HG03139 (cell line): ENCODE measurements around the gene AJM1.
A peak's percentile ranks its signal among the peaks of the same experiment; 100 is the strongest.
"Not testable (repeated sequence)": the region's sequence is repeated elsewhere in the genome, so short reads cannot be mapped to it uniquely, and the experiment has no call there.

Experiments
- ATAC-seq: cut with Tn5 transposase; IDR thresholded peaks from one replicate; pipeline ENCODE4 v1.9.1; 2021; ENCODE audit not compliant: unreplicated experiment

AJM1 gene

DNA sequence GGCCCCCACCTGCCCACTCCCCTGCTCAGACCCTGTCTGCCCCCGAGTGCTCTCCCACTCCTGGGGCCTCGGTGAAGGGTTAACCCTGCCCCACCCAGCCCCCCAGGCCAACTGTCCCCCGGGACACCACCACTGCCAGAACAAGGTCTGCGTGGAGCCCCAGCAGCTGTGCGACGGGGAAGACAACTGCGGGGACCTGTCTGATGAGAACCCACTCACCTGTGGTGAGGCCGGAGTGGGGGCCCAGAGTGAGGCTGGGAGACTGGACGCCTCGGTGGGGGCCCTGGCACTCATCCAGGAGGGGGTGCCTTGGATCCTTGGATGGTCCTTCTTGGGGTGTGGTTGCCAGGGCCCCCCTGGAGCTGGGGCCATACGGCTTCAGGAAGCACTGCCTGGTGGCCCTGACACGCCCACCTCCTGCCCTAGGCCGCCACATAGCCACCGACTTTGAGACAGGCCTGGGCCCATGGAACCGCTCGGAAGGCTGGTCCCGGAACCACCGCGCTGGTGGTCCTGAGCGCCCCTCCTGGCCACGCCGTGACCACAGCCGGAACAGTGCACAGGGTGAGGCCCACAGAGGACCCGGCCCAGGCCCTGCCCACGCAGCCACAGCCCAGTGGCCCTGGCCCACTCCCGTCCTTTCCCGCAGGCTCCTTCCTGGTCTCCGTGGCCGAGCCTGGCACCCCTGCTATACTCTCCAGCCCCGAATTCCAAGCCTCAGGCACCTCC is 12.0 kb downstream of the AJM1 start:
- ATAC-seq = no peak

GRCh38 chr9:136854842-136855460 is 12.7 kb downstream of the AJM1 start:
- no peak for ATAC-seq

DNA sequence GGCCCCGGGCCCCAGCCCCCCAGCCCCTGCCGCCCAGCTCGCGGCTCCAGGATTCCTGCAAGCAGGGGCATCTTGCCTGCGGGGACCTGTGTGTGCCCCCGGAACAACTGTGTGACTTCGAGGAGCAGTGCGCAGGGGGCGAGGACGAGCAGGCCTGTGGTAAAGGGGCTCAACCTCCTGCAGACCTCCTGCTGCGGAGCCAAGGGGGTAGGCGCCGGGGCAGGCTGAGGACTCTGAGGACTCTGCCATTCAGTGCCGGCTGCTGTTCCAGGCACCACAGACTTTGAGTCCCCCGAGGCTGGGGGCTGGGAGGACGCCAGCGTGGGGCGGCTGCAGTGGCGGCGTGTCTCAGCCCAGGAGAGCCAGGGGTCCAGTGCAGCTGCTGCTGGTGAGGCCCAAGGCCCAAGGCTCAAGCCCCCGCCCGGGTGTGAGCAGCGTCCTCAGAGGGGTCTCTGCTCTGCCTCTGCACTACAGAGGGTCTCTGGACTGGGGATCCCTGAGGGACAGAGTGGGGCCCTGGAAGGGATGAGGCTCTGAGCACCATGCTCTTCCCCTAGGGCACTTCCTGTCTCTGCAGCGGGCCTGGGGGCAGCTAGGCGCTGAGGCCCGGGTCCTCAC is 13.3 kb downstream of the AJM1 start:
- no peak for ATAC-seq

- ATAC-seq = no peak
These were observed 13.8 kb downstream of the AJM1 start for GRCh38 chr9:136856079-136856476.

GRCh38 chr9:136856541-136857141 is 14.4 kb downstream of the AJM1 start:
- ATAC-seq = no peak

DNA sequence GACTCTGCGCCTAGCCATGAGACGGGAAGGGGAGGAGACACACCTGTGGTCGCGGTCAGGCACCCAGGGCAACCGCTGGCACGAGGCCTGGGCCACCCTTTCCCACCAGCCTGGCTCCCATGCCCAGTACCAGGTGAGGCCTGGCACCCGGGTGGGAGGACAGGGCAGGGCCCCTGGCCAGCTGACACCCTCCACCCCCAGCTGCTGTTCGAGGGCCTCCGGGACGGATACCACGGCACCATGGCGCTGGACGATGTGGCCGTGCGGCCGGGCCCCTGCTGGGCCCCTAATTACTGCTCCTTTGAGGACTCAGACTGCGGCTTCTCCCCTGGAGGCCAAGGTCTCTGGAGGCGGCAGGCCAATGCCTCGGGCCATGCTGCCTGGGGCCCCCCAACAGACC is 14.9 kb downstream of the AJM1 start:
- ATAC-seq = no peak

- ATAC-seq = no peak
These were observed 15.5 kb downstream of the AJM1 start for GRCh38 chr9:136857581-136858412.

DNA sequence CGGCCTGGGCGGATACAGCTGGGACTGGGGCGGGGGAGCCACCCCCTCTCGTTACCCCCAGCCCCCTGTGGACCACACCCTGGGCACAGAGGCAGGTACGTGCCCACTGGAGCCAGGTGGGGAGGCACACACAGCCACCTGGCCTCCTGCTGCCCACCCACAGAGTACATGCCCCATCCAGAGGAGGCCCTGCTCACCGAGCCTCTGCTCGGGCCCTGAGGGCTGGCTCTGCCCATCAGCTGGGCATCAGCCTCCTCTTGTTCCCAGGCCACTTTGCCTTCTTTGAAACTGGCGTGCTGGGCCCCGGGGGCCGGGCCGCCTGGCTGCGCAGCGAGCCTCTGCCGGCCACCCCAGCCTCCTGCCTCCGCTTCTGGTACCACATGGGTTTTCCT is 16.2 kb downstream of the AJM1 start:
- no peak for ATAC-seq

DNA sequence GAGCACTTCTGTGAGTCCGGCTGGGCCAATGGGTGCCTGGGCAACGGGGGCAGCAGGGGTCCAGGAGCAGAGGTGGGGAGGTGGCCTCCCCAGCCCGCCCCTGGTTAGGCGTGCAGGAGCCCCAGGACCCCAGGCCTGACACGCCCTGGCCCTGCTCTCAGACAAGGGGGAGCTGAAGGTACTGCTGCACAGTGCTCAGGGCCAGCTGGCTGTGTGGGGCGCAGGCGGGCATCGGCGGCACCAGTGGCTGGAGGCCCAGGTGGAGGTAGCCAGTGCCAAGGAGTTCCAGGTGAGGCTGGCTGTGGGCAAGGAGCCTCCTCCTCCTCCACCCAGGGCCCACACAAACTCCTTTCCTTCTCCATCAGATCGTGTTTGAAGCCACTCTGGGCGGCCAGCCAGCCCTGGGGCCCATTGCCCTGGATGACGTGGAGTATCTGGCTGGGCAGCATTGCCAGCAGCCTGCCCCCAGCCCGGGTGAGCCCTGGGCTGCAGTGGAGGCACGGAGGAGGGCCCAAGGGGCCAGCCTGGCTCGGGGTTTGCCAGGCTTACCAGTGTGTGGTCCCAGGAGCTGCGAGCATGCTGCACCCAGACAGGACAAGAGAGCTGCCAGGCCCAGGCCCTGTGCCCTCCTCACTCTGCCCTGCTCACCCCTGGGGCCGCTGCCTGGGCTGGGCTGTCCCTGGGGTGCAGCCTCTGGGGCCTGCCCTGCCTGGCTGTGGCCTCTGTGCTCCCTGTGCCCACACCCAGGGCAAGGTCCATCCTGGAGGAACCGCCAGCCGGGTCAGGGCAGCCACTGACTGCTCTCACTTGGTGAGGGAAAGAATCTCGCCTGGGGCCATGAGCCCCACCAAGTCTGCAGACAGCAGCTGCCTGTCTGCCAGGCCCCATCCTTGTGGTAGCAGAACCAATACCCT is 16.8 kb downstream of the AJM1 start:
- ATAC-seq = no peak

DNA sequence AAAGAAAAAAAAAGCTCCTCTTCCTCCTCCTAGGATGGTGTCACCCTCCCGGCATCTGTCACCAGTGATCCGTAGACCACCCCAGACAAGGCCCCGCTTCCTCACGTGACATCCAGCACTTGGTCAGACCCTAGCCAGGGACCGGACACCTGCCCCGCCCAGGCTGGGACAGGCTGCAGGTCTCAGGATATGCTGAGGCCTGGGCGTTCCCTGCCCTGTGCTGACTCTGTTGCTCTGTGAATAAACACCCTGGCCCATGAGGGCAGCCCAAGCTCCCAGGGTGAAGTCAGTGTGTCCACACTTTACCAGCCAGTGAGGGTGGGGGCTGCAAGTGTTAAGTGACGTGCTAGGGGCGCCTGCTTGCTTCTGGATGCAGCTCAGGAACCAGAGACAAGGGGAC is 18.3 kb downstream of the AJM1 start:
- no peak for ATAC-seq

DNA sequence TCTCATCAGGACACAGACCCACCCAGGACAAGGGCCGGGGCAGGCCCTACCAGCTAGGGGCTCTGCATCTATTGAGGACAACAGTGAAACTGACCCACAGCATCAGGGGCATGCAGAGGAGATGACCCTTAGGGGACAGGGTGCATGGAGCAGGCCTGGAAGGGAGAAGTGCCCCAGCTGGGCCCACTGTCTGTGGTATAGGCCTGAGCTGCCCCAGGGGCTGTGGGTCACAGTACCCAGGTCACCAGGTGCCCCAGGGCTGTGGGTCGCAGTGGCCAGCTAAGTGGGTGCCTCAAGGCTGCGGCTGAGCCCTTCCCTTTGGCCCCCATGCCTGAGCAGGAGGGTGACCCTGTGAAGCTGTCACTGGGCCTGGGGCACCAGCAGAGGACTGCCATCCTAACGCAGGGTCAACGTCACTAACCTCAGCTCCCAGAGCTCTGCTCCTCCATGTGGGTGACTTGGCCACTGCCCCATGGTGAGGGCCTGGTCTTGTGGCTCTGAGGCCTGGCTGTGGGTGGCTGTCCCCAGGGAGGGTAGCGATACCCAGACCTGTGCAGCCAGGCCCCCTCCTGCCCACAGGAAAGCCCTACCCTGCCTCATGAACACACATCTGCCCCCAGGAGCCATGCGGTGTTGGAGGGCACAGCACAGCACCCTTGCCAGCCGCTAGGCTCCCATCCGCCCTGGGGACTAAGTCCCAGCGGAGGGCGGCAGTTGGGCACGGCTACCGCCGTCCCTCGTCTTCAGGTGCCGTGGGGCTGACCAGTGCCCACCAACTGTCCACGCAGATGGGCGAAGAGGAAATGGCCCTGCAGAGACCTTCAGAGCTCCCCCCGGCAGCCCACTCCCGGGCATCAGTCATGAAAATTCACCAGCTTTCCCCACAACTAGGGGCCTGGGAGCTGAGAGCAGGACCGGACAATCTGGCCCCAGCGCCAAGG is 18.9 kb downstream of the AJM1 start:
- ATAC-seq = no peak

DNA sequence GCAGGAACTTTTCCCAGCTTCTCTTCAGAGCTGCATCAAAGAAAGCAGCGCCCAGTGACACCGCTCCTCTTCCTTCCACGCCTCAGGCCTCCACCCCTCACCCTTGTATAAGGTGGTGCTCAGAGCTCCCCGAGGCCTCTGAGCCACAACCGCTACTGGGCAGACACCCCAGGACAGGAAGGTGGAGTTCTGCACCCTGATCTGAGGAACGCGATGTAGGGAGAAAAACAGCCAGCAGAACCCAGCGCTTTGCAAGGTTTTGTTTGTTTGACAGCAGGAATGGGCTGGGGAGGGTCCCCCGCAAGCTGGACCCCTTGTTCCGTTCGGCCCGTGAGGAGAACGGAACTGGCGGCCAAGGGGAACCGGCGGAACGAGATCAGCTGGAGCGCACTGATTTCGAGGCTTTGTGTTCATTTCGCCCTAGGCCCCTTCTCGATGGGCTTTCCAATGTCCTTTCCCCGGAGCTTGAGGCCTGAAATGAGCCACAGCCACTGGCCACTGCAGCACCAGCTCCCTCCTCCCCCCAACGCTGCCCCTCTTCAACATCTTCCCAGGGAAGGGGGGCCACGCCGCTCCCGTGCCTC is 19.7 kb downstream of the AJM1 start:
- no peak for ATAC-seq

- ATAC-seq = no peak
These were observed 20.8 kb downstream of the AJM1 start for GRCh38 chr9:136862849-136863622.

DNA sequence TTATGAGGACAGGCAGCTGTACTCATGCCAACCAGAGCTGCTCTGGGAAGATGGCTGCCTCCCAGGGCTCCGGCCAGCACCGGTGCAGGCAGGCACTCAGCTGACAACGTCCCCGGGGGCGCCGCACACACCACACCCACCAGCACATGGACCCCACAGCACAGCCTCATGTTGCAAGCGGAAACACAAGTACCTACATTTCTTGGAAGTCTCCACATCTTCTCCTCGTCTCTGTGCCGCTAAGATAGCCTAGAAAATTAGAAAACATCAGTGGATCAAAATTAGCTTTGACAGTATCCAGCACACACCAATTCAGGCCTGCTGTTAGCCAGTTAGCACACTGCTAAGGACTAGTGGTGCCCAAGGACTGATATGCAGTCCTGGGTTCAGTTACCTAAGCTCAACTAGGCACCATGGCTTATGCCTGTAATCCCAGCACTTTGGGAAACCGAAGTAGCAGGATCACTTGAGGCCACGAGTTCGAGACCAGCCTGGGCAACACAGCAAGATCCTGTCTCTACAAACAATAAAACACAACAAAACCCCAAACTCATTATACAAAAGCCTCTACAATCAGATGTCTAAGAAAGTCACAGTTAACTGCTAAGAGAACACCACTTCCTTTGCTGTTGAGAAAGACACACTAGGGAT is 21.5 kb downstream of the AJM1 start:
- ATAC-seq = no peak

- no peak for ATAC-seq
These were observed 22.9 kb downstream of the AJM1 start for GRCh38 chr9:136865041-136865767.

DNA sequence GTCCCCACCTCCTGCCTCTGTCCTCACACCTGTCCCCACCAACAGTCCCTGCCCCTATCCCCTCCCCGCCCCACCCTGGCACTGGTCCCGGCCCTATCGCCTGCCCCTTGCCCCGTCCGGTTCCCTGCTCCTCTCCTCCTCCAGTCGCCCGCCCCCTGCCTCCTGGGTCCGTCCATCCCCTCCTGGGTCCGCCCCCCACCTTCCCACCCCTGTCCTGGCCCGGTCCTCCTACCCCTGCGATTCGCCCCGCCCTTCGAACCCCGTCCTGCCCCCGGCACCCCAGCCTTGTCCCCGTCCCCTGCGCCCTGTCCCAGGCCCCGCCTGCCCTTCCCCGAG is 23.5 kb downstream of the AJM1 start:
- ATAC-seq = peak; percentile 3

DNA sequence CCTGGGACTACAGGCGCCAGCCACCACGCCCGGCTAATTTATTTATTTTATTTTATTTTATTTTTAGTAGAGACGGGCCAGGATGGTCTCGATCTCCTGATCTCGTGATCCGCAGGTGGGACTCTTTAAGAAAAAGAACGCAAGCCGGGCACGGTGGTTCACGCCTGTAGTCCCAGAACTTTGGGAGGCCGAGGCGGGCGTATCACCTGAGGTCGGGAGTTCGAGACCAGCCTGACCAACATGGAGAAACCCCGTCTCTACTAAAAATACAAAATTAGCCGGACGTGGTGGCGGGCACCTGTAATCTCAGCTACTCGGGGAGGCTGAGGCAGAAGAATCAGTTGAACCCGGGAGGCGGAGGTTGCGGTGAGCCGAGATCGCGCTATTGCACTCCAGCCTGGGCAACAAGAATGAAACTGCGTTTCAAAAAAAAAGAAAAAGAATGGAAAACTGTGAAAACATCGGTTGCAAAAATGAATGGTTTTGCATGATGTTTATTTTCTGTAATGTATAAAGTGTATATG is 24.7 kb downstream of the AJM1 start:
- not testable (repeated sequence) for ATAC-seq
